Mesenteric fat pad (tissue), 1 donor: ENCODE results near the gene MGA. TPM values are rescaled to one million over a fixed set of nuclear protein-coding genes. Genes with fewer than 3 reads are reported as not detected.
"Not testable (repeated sequence)": the region's sequence is repeated elsewhere in the genome, so short reads cannot be mapped to it uniquely, and the experiment has no call there.

Source experiments
- DNase-seq: peaks from one replicate; pipeline ENCODE4 v3.0.0-alpha.2; 2020; ENCODE audit warnings: low spot score
- total RNA-seq: library from RNA; stranded (reverse); fragmentation: NEBNext Ultra II Directional; extraction: Animal tissue kit (Norgen Biotek cat#: 25700); gene quantifications from one replicate; pipeline ENCODE4 v1.2.1, GENCODE V29; 2021
- donor health status: DM: yes; HTN: yes; CAD: no.

Gene MGA
- total RNA-seq, 1 donor from 2014 or later, result 32.9 TPM

DNA sequence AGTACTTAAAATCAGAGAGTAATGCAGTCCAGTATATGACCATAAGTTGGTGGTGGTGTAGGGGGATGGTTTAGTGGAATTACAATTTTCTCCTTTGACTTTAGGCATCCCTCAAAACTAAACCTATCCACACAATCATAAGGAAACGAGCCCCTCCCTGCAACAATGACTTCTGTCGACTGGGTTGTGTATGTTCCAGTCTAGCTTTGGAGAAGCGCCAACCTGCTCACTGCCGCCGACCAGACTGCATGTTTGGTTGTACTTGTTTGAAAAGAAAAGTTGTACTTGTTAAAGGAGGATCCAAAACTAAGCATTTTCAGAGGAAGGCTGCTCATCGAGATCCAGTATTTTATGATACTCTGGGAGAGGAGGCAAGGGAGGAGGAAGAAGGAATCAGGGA, 52.8 kb downstream of the MGA start:
- DNase-seq, result no peak

DNA sequence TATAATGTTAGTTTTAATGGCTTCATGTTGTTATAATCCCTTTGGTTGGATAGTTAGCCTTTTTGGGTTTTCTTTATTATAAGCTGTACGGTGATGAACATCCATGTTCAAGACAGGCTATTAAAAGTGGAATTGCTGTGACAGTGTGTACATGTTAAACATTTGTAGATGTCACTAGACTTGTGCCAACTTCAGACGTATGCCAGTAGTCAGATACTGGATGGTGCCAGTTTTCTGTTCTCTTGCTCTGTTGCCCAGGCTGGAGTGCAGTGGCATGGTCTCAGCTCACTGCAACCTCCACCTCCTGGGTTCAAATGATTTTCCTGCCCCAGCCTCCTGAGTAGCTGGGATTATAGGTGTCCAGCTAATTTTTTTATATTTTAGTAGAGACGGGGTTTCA, 54.1 kb downstream of the MGA start:
- DNase-seq, result no peak

DNA sequence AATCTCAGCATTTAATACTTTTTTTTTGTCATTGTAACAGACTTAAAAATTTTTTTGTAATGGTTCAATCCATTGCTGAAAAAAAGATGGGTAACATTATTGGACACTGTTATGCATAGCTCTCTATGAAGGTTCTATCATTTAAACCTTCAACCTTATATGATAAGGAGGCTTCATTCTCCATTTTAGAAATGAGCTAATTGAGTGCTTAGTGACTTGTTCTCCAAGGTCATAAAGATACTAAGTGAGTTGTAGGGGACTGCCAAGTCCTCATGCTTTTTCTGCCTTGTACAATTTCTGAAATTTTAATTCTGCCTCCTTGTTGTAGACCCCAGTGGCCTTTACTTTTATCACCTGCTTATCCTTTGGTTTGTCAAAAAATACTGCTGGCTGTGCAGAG, 56.7 kb downstream of the MGA start:
- no peak for DNase-seq

DNA sequence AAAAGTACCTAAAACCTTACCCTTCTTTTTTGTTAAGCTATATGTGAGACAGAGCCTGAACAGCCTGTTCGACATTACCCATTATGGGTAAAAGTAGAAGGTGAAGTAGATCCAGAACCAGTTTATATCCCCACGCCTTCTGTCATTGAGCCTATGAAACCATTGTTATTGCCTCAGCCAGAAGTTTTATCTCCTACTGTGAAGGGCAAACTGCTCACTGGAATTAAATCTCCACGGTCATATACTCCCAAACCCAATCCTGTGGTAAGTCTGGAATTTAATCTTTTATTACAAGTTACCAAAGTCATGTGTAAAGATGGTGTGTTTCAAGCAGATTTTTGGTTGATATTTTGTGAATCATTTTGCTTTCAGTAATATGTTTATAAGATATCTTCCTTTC, 66.9 kb downstream of the MGA start:
- no peak for DNase-seq

DNA sequence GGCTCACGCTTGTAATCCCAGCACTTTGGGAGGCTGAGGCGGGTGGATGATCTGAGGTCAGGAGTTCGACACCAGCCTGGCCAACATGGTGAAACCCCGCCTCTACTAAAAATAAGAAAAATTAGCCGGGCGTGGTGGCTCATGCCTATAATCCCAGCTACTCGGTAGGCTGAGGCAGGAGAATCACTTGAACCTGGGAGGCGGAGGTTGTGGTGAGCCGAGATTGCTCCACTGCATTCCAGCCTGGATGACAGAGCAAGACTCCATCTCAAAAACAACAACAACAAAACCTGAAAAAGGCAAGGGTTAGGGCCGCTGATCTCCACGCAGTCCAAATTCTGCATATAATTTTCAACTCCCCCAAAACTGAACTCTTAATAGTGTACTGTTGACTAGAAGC, 67.9 kb downstream of the MGA start:
- DNase-seq, result not testable (repeated sequence)

DNA sequence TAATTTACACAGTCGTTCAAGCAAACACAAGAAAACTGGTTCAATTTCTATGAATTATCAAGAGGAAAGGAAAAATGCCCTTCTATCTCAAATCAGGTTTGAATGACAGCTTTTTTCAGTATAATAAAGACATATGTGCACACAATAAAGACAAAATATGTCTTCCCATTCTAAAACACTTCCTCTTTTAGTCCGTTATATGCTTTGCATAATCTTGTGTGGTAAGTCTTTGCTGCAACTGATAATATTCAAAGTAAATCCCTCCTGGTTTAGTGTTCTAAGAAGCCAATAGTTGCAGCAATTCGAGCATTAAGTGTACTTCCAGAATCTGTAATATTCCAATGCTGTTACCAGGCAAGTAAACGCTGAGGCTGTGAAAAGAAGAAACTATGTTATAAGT, 70.3 kb downstream of the MGA start:
- DNase-seq, result no peak

DNA sequence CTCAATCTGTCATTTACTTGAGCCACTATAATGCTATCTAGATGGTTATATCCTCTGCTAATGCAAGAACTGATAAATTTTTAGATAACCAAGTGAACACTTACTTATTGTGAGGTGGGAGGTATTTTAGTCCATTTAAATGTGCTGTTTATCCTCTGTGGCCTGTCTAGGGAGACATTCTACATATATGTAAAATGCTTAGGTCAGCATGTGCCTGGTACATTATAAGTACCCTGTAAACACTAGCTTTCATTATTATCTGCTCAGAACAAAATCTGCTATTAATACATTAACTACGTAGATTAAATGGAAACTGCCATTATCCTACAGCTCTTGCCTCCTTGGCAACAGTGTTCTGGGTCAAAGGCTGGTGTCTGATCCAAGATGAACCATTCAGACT, 72.3 kb downstream of the MGA start:
- DNase-seq, result no peak

DNA sequence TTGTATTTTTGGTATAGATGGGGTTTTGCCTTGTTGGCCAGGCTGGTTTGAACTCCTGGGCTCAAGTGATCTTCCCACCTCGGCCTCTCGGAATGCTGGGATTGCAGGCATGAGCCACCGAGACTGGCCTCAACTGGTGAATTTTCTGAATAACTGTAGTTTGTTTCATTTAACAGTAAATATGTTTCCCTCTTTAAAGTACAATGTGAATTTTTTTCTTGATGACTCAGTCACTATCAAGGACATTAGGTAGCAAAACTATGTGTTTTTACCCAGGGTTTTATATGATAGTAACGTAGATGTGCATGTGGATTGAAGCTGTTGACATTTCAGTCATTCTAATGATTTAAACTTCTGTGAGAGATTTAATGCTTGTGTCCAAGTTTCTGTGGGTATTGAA, 73.9 kb downstream of the MGA start:
- no peak for DNase-seq

DNA sequence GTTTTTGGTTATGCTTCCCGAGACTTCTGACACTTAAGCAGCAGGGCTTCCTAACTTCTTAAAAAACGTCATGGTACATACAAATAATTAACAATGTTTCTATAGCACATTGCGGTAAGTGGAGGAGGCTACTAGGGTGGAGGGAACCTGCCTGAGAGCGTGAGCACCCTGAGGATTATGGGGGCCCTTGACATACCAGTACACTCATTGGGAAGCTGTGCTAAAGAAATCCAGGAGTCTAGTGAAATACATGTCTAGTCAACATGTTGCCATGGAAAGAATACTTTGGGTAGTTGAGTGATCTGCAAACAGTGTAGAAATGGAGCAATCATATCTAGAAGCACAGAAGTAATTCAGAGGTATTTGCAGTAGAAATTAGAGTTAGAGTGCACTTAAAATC, 74.8 kb downstream of the MGA start:
- DNase-seq, result no peak

DNA sequence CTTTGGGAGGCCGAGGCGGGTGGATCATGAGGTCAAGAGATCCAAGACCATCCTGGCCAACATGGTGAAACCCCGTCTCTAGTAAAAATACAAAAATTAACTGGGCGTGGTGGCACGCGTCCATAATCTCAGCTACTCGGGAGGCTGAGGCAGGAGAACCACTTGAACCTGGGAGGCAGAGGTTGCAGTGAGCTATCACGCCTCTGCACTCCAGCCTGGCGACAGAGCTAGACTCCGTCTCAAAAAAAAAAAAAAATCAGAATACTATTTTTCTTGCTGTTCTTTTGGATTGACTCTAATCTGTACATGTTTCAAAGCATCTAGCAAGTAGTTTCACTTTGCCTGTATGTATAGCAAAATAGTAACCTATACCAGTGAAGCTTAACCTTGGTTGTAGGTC, 75.3 kb downstream of the MGA start:
- DNase-seq, result not testable (repeated sequence)

DNA sequence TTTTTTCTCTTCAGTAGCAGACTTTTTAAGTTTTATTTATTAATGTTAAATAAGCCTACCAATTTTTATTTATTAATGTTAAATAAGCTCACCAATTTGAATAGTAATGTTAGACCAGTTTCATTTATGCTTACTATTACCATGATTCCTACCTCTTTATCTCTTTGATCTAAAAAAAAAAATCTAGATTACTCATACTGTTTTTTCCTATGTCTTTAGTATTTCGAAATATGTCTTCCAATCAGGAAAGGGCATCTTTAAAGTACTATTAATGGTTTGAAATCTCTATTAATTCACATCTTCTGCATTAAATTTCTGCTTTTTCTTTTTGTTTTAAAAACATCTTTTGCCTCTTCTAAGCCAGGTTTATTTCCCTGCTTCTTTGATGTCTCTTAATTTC, 86.6 kb downstream of the MGA start:
- DNase-seq, result no peak

DNA sequence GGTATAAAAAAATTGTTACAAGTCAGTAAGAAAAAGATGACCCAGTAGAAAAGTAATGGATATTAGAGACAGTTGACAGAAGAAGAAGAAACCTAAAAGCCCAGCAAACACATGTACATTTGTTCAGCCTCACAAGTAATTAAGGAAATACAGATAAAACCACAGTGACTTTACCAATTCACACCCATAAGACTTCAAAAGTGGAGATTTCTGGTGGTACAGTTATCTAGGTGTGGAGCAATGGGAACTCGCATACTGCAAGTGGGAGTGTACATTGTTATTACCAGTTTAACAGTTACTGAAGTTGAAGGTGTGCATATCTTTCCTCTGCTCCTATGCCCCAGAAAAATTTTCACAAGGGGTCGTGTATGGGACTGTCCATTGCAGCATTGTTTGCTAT, 96.0 kb downstream of the MGA start:
- DNase-seq, result no peak

DNA sequence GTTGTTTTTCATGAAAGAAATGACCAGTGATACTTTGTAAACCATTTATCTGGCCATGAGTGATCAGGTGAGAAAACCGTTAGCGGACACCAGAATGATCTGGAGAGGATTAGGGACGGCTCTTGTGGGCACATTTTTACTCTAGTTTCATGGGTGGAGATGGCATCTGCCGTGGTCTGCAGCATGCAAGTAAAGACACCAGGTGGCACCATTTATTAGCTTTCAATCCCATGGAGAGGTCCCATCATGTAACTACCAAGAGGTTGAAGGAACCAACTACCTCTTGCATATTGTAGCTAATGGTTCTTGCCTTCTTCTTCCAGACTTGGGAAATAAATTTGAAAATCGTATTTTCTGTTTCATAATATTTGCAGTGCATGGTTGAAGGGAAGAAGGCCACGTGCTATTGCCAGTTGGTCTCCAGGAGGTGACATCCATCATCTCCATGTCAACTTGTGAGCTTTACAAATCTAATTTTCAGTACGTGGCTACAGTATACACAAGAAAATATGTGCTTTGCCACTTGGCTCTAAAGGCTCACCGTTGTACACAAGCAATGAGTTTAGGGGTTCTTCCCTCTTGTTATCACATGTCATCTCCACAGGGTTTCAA, 112.6 kb downstream of the MGA start:
- no peak for DNase-seq

DNA sequence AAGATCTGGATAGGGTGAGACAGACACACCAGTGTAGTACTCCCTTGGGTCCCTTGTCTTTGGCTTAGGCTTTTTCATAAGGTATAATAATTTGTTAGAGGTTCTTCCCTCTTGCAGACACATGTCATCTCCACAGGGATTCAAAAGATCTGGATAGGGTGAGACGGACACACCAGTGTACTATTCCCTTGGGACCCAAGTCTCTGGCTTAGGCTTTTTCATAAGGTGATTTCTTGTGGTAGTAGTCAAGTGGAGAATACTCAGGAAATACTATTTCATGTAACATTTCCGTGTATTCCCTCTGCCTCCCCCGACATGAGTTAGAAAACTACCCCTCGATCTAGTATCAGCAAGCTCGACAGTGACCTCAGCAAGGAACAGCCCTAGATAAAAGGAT, 113.1 kb downstream of the MGA start:
- no peak for DNase-seq

DNA sequence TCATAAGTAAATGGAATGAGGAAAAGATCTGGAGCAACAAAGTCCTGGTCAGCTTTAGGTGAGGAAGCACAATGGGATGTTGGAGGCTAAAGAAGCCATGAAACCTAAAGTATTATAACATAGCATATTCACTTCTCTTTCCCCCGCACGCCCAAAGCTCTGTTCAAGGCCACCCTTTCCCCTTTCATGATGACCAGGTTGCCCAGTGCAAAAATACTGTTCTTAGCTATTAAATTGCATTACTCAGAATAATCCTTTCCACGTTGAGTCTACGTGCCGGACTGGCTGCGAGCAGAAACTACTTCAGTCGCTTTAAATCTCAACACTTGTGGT, 113.5 kb downstream of the MGA start:
- DNase-seq, result no peak

DNA sequence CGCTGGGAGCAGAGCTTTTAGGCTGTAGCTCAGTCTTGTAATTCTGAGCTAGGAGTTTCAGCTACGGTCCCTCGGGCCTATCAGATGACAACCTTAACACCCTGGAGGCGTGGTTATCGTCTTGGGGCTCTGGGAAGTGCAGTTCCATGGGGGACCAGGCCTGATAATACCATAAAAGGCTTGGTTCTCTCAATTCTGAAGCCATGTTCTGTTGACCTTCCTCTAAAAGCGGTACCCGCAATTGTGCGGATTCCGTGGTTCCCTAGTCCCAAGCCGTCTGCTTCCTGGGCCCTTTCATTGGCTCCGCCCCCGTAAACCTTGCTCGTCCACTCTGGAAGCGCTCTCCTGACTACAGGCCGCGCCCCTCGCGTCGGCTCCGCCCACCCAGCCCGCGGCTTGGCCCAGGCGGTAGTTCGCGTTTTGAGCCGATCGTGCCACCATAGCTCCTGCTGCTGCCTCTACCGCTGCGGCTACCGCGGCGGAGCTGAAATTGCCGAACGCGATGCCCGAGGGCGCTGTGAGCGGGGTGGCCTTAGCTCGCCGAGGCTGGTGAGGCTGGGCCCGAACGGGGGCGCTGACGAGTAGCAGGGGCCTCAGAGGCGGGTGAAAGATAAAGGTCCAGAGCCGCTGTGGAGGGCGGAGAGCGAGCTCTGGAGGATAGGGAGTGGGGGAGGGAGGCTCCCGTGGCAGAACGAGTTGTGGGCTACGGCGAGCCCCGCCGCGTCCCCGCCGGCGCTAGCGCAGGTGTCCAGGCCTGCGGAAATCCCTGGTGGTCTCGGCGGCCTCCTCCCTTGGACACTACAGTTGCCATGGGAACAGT, 114.1 kb downstream of the MGA start, which contains the start of gene MAPKBP1:
TSS of gene MAPKBP1 (plus strand) at position 423 of the 820 bp plus-strand sequence. CDS start 792 bp downstream, outside the sequence.
- DNase-seq, result peak; percentile 98

DNA sequence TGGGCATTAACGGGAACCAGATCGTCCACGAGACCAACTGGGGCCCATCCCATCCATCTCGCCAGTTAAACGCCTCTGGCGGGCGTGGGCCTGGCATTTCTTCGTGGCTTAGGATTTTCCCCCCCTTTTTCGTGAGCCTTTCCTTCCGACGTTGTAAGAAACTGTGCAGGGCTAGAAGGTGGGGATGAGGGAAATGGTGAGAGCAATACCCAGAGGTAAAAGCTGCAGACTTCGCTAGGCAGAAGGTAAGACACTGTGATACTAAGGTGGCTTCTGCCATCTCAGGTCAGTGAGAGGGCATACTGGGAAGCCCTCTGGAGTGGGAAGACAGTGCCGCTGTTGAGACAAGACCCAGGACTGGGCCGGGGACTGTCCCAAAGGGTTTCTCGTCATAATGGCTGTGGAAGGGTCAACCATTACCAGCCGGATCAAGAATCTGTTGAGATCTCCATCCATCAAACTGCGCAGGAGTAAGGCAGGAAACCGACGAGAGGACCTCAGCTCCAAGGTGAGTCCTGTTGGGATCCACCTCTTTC, 114.7 kb downstream of the MGA start:
- DNase-seq, result no peak

DNA sequence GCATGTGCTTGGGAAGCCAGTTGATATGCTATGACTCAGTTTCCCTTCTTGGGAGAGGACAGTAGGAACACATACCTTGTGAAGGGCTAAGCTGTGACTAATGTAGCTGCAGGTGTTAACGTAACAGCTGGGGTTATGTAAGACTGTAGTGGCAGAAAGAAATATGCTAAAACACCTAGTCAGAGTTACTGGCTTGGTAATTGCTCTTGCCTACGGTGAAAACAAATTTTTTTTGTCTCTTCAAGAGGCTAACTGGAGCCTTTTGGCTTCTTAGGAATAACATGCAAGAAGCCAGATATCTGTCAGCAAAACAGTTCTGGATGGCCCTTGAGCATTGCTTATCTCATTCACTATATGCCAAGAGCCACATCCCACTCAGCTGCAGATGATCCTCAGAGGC, 115.4 kb downstream of the MGA start:
- DNase-seq, result no peak

DNA sequence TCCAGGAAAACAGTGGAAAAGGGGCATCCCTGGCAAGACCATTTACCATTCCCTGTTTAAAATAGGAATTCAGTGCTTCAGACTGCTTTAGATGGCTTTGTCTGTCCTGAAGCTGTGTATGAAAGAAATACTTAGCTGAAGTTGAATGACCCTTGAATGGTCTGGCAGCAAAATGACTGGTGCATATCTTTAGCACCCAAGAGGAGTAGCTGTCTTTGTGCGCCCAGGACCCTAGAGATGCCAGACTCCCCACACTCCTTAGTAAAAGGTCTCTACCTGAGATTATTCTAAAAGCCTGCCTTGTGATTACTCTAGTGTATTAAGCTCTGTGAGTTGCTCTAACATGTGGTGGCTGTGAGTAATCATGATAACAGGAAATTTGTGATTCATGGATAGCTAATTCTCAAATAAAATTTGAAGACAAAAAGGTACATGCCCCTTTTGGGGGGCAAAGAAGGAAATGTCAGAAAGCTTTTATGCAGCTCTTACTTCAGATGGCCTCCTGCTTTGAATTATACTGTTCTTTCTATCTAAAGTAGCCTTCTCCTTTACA, 117.3 kb downstream of the MGA start:
- DNase-seq, result no peak

DNA sequence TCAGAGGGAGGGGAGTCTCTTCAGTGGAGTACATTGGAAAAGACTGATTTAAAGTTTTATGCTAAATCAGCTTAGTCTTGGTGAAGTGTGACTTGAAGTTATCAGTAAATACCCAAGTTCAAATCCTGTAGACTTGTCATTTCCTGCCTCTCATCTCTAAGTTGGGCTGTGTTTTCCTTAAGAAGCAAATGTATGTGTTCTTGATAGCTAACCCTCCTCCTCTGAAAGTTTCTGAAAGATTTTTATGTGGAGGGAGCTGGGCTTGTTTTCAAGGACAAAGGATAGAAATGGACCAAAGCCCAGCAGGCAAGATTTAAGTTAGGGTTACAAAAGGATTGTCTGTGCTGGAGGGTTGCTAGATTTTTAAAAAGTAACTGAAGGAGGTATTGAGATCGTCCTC, 118.3 kb downstream of the MGA start:
- DNase-seq, result no peak

DNA sequence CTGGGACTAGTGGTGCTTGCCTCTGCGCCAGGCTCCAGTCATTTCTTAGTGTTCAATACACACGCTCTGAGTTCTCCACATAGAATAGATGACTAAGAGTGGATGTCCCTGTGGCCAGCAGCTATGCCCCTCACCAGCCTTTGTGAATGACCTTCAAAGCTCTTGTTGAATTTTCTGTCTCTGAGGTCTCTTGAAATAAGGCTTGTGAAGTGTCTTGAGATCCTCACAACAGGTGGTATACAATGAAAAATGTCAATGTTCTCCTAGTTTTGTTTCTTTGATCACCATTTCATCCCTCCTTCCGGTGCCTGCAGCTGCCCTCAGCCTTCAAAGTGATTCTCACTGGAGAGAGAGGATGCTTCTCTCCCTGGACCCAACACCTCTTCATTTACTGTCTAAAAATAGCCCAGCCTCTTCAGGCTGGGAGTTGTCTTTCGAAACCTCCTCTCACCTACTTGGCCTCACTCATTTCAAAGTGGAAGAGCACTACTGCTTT, 119.5 kb downstream of the MGA start:
- no peak for DNase-seq

DNA sequence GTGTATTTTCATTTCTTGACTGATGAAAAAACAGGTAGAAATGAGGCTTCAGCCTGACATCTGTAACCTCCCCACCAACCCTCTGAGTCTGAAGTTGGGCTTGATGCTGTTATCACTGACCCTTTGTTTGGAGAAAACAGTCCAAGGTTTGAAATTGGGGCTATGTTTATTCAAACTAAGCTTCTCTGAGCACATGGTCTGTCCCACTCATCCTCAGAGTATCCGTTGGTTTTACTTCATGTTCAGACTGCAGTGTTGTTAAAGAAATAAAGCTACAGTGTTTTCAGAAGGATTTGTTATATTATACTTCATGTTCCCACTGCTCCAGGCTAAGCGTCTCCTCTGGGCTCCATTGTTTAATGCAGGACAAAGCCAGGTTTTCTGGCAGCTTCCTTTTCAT, 120.1 kb downstream of the MGA start:
- no peak for DNase-seq
